ENCODE measurements around the gene PPP1R26. TPM values are rescaled to one million over a fixed set of nuclear protein-coding genes. Genes with fewer than 3 reads are reported as not detected.

The PPP1R26 gene
- total RNA-seq, 1 donor from 2014 or later = 35.5 TPM

- no peak for FAIRE-seq
Observed at GRCh38 chr9:135485832-135486231, 6.2 kb downstream of the PPP1R26 start.

GRCh38 chr9:135486267-135487065 is 6.9 kb downstream of the PPP1R26 start:
- FAIRE-seq (no peak), DNase-seq (ENCODE audit: low spot score in 2 of 2) (no peak)

More at GRCh38 chr9:135485832-135486231, 6.2 kb downstream of the PPP1R26 start:
- no peak for DNase-seq (ENCODE audit: low spot score in 2 of 2)

- FAIRE-seq = no peak
- no peak for DNase-seq (ENCODE audit: low spot score in 2 of 2)
Observed at GRCh38 chr9:135487281-135488012, 7.9 kb downstream of the PPP1R26 start.

- no peak for FAIRE-seq
Observed at GRCh38 chr9:135488013-135488330, 8.4 kb downstream of the PPP1R26 start.

GRCh38 chr9:135488527-135488926 is 8.9 kb downstream of the PPP1R26 start:
- no peak for FAIRE-seq

More at GRCh38 chr9:135488013-135488330, 8.4 kb downstream of the PPP1R26 start:
- no peak for DNase-seq (ENCODE audit: low spot score in 2 of 2)

GRCh38 chr9:135489188-135489906 is 9.8 kb downstream of the PPP1R26 start:
- no peak for FAIRE-seq

More at GRCh38 chr9:135488527-135488926, 8.9 kb downstream of the PPP1R26 start:
- no peak for DNase-seq (ENCODE audit: low spot score in 2 of 2)

GRCh38 chr9:135490166-135490870 is 10.7 kb downstream of the PPP1R26 start:
- FAIRE-seq (no peak), DNase-seq (ENCODE audit: low spot score in 2 of 2) (no peak)

More at GRCh38 chr9:135489188-135489906, 9.8 kb downstream of the PPP1R26 start:
- no peak for DNase-seq (ENCODE audit: low spot score in 2 of 2)

- FAIRE-seq (no peak), DNase-seq (ENCODE audit: low spot score in 2 of 2) (no peak)
Observed at GRCh38 chr9:135490980-135491464, 11.4 kb downstream of the PPP1R26 start.

GRCh38 chr9:135491764-135492163 is 12.2 kb downstream of the PPP1R26 start:
- DNase-seq (ENCODE audit: low spot score in 2 of 2) (no peak), FAIRE-seq (no peak)

GRCh38 chr9:135492886-135493669 is 13.5 kb downstream of the PPP1R26 start:
- no peak for DNase-seq (ENCODE audit: low spot score in 2 of 2)

GRCh38 chr9:135494791-135495559 is 15.4 kb downstream of the PPP1R26 start:
- FAIRE-seq = no peak
- DNase-seq (ENCODE audit: low spot score in 2 of 2) = no peak

More at GRCh38 chr9:135492886-135493669, 13.5 kb downstream of the PPP1R26 start:
- no peak for FAIRE-seq

- no peak for DNase-seq (ENCODE audit: low spot score in 2 of 2)
- FAIRE-seq = no peak
Observed at GRCh38 chr9:135498381-135499126, 19.0 kb downstream of the PPP1R26 start.

GRCh38 chr9:135499326-135500070 is 19.9 kb downstream of the PPP1R26 start:
- no peak for FAIRE-seq
- peak; percentile 94 for DNase-seq (ENCODE audit: low spot score in 2 of 2)

GRCh38 chr9:135500071-135500524 is 20.5 kb downstream of the PPP1R26 start:
- DNase-seq (ENCODE audit: low spot score in 2 of 2) (no peak), FAIRE-seq (no peak)

- FAIRE-seq (no peak), DNase-seq (ENCODE audit: low spot score in 2 of 2) (peak; percentile 95 to 96)
Observed at GRCh38 chr9:135500525-135501260, 21.1 kb downstream of the PPP1R26 start, which contains the start of gene MRPS2. TSS of gene MRPS2 (plus strand) at chr9:135500682. CDS start at chr9:135500711, 29 bp downstream.

All from frontal cortex (tissue), 4 donors.